K562 (cell line): ENCODE results near the gene IMMP2L. TPM values are rescaled to one million over a fixed set of nuclear protein-coding genes. Genes with fewer than 3 reads are reported as not detected.

Source experiments
- ATAC-seq: fragments of 200-7000 bp; cut with Tn5 transposase; 3 replicates; pipeline ENCODE4 v1.9.1; 2020; ENCODE audit warnings: moderate library complexity
- BruUV-seq: library from RNA; stranded (reverse); fragments of 400-500 nt; replicated peaks from 2 replicates; lab custom pipeline; 2021; lab: Mats Ljungman, UMichigan
- CTCF ChIA-PET: fragments of 300-600 bp; formaldehyde crosslinking; extraction: SDS; loops from one replicate; lab custom pipeline; 2021; ENCODE audit warnings: low intra/inter-chr PET ratio; lab: Yijun Ruan, JAX
- POLR2A ChIA-PET: fragments of 300-600, 350-650 bp; sonication (Branson Sonifier 250); formaldehyde crosslinking; extraction: SDS; loops from one replicate; lab custom pipeline; 2021; ENCODE audit warnings: antibody characterized with exemption, inconsistent platforms; lab: Yijun Ruan, JAX
- DNase-seq, 4 experiments: peaks; one replicate each; pipeline versions ENCODE4 v3.0.0 to v3.0.0-alpha.2; 2011 to 2018; ENCODE audit warnings: low spot score in 3 of 4, mixed read lengths in 3 of 4; ENCODE audit errors: extremely low read depth in 1 of 4
- FAIRE-seq: peaks from 2 replicates; lab custom pipeline; 2011; peaks lifted over from hg19 to GRCh38; lab: Jason Lieb, UNC
- H2AFZ ChIP-seq: 2 replicates; pipeline ENCODE4 v1.6.0; 2011; ENCODE audit warnings: low read depth, low read length, control low read depth, inconsistent platforms
- H3K27ac ChIP-seq: fragments of 200-600 bp; 3 replicates; pipeline ENCODE4 v1.8.0; 2011; ENCODE audit warnings: low read depth, mild to moderate bottlenecking, control low read depth, inconsistent platforms, low read length, moderate library complexity, mixed read lengths; ENCODE audit errors: extremely low read depth
- H3K27me3 ChIP-seq, 2 experiments: fragments of 300-600 bp in 1 of 2; 2 replicates in 1 of 2; 3 replicates in 1 of 2; pipeline versions ENCODE4 v1.6.0 to v1.8.0; 2011; ENCODE audit warnings: inconsistent platforms in 2 of 2, low read length in 2 of 2, mild to moderate bottlenecking in 1 of 2, mixed read lengths in 1 of 2, moderate library complexity in 1 of 2; ENCODE audit not compliant: control insufficient read depth in 2 of 2, insufficient read depth in 2 of 2
- H3K36me3 ChIP-seq: fragments of 300-600 bp; 3 replicates; pipeline ENCODE4 v1.8.0; 2011; ENCODE audit warnings: mild to moderate bottlenecking, low read length, inconsistent platforms; ENCODE audit not compliant: control insufficient read depth, insufficient read depth
- H3K4me1 ChIP-seq, 2 experiments: fragments of 200-600 bp in 1 of 2; replicated peaks in 1 of 2; 2 replicates in 1 of 2; 3 replicates in 1 of 2; pipeline versions ENCODE4 v1.5.1 to v1.8.0; 2011; ENCODE audit warnings: inconsistent platforms in 2 of 2, low read length in 2 of 2, mild to moderate bottlenecking in 1 of 2, mixed read lengths in 1 of 2, moderate library complexity in 1 of 2; ENCODE audit not compliant: control insufficient read depth in 2 of 2, insufficient read depth in 2 of 2
- H3K4me2 ChIP-seq: 2 replicates; pipeline ENCODE4 v1.6.1; 2011; ENCODE audit warnings: low read length, control low read depth, inconsistent platforms, mixed read lengths; ENCODE audit not compliant: insufficient read depth
- H3K4me3 ChIP-seq: fragments of 200-600 bp; sonication (generic), shearing (Covaris generic); 2 replicates; pipeline ENCODE4 v1.5.1; 2016; ENCODE audit warnings: control low read depth, inconsistent platforms
- H3K79me2 ChIP-seq: fragments of 200-600 bp; 3 replicates; pipeline ENCODE4 v1.8.0; 2011; ENCODE audit warnings: low read length, inconsistent platforms; ENCODE audit not compliant: control insufficient read depth, insufficient read depth
- H3K9ac ChIP-seq, 2 experiments: 2 replicates each; pipeline versions ENCODE4 v1.6.0 to v1.6.1; 2011; ENCODE audit warnings: low read depth in 2 of 2, low read length in 2 of 2, control low read depth in 1 of 2, inconsistent platforms in 1 of 2, mild to moderate bottlenecking in 1 of 2, mixed read lengths in 1 of 2; ENCODE audit not compliant: insufficient read depth in 1 of 2
- H3K9me1 ChIP-seq: one replicate; pipeline ENCODE4 v1.6.0; 2011; ENCODE audit warnings: inconsistent platforms, mild to moderate bottlenecking, low read length, moderate library complexity; ENCODE audit not compliant: control insufficient read depth, insufficient read depth
- H3K9me3 ChIP-seq: replicated peaks from 2 replicates; pipeline ENCODE4 v1.5.1; 2011; ENCODE audit warnings: low read depth, low read length, inconsistent platforms; ENCODE audit not compliant: control insufficient read depth, insufficient read depth
- H4K20me1 ChIP-seq: replicated peaks from 2 replicates; pipeline ENCODE4 v1.6.1; 2011; ENCODE audit warnings: low read length, inconsistent platforms, mixed read lengths; ENCODE audit not compliant: control insufficient read depth, insufficient read depth
- CHD1 ChIP-seq: fragments of 200-600 bp; sonication (generic); IDR thresholded peaks from one replicate; pipeline ENCODE4 v1.6.1; 2012; ENCODE audit warnings: mild to moderate bottlenecking, moderate library complexity, low read length, inconsistent platforms
- DIDO1 ChIP-seq: fragments of 450-650 bp; IDR thresholded peaks from 2 replicates; pipeline ENCODE4 v1.6.1; 2016; ENCODE audit warnings: low read depth, missing biosample characterization, missing genetic modification characterization
- LCOR ChIP-seq: sonication (generic); formaldehyde crosslinking; IDR thresholded peaks from 2 replicates; pipeline ENCODE4 v1.8.0; 2022; ENCODE audit warnings: mild to moderate bottlenecking, missing genetic modification reagents
- NFATC3 ChIP-seq: fragments of 450-650 bp; IDR thresholded peaks from 2 replicates; pipeline ENCODE4 v1.6.1; 2017; ENCODE audit warnings: mild to moderate bottlenecking
- NFRKB ChIP-seq: fragments of 450-650 bp; IDR thresholded peaks from 2 replicates; pipeline ENCODE4 v1.6.1; 2016; ENCODE audit warnings: low read depth
- PML ChIP-seq: IDR thresholded peaks from 2 replicates; pipeline ENCODE4 v1.6.1; 2012; ENCODE audit warnings: low read length, inconsistent platforms
- RB1 ChIP-seq: fragments of 450-650 bp; IDR thresholded peaks from 2 replicates; pipeline ENCODE4 v1.6.1; 2017; ENCODE audit warnings: low read depth, mild to moderate bottlenecking
- RBM39 ChIP-seq: fragments of 200-400 bp; formaldehyde crosslinking; optimal IDR thresholded peaks from 2 replicates; pipeline ENCODE3; 2018; ENCODE audit warnings: low read depth, low read length
- ZNF23 ChIP-seq: fragments of 250-450 bp; sonication (Bioruptor Pico); IDR thresholded peaks from 2 replicates; pipeline ENCODE4 v1.4.0; 2020; ENCODE audit warnings: mild to moderate bottlenecking
- ZNF354B ChIP-seq: fragments of 250-450 bp; sonication (Bioruptor Pico); IDR thresholded peaks from 2 replicates; pipeline ENCODE4 v1.4.0; 2020
- WGBS: fragments of 100-300 bp; shearing (Covaris generic); methylation state at CpG from one replicate; pipeline ENCODE4 v1.1.6; 2016; ENCODE audit warnings: low coverage, mixed read lengths; ENCODE audit not compliant: insufficient coverage; ENCODE audit errors: missing lambda C conversion rate; 5-methylcytosine and 5-hydroxymethylcytosine counted together
- in situ Hi-C: fragments of 300-500 bp; cut with MboI; formaldehyde crosslinking; loops from 4 replicates; pipeline ENCODE4 v1.15.0; 2018; ENCODE audit warnings: inconsistent platforms, mixed read lengths
- intact Hi-C: fragments of 100-400 bp; cut with micrococcal nuclease; formaldehyde crosslinking; loops from 2 replicates; pipeline ENCODE4 v1.14.2; 2022
- polyA plus RNA-seq, 8 experiments: library from polyadenylated mRNA; depleted of rRNA in 4 of 8; stranded (reverse) in 5 of 8; unstranded in 3 of 8; fragments of >200 nt; fragmentation: Nextera tagmentation in 2 of 8; fragmentation: Illumina TruSeq in 1 of 8; extraction: Ambion mirVana in 2 of 8; extraction: Trizol in 1 of 8; gene quantifications; 2 replicates each; pipeline versions ENCODE4 v1.2.1 to v1.2.3, GENCODE V29; 2011 to 2014; ENCODE audit warnings: inconsistent platforms in 1 of 8, missing spikeins in 1 of 8
- total RNA-seq, 7 experiments: library from RNA; depleted of rRNA in 6 of 7; stranded (reverse); fragments of >200 nt in 6 of 7; fragmentation: Illumina TruSeq in 2 of 7; extraction: Trizol in 2 of 7; gene quantifications; 2 replicates each; pipeline versions ENCODE4 v1.2.1 to v1.2.3, GENCODE V29; 2011 to 2021; ENCODE audit warnings: low replicate concordance in 1 of 7

IMMP2L gene
- total and polyA plus RNA-seq, 9 of the 15 experiments (the other 6 are each of a cell fraction or from before 2014, with no cell fraction given): 29.7 to 116 (median 53.0) TPM

GRCh38 chr7:111083413-111083812, 478.9 kb downstream of the IMMP2L start:
- H3K27ac ChIP-seq: no peak overlapping the region
- no peaks in the 10 kb centered on the region for H3K27me3 ChIP-seq
- H3K9me1 ChIP-seq: no peaks in the 10 kb centered on the region
- H2AFZ ChIP-seq: no peak overlapping the region
- H3K9ac ChIP-seq: no peak overlapping the region
- TF ChIP-seq LCOR (CRISPR knock-in tag) (no peak), CHD1 (no peak), ZNF354B (CRISPR knock-in tag) (no peak), ZNF23 (CRISPR knock-in tag) (no peak), DIDO1 (tag) (no peak), RB1 (no peak), RBM39 (no peak), NFRKB (no peak), NFATC3 (no peak), PML (no peak)
- TF ChIP-seq, all 486 proteins: peak for 0
- Histone ChIP-seq H3K36me3 (no peaks in the 10 kb centered on the region), H4K20me1 (no peaks in the 10 kb centered on the region), H3K4me2 (no peak overlapping the region), H3K9me3 (no peaks in the 10 kb centered on the region), H3K4me1 (no peaks in the 10 kb centered on the region), H3K79me2 (no peaks in the 10 kb centered on the region), H3K4me3 (no peak overlapping the region)
- intact Hi-C loops (no loop called here), in situ Hi-C loops (no loop called here)
- BruUV-seq: no TSS peak
- CTCF ChIA-PET: no interaction called here
- WGBS: 55% methylated on average over 5 of the region's 5 CpGs
- no peak for ATAC-seq
- no peak for FAIRE-seq
- POLR2A ChIA-PET: interaction anchor here (1.8 kb wide), 1 partner anchor 9 kb away, joined by 6 read pairs; no protein-coding TSS in a partner anchor
- DNase-seq: no peak
